ENCODE results near the gene PAM.

The PAM gene

GRCh38 chr5:102858221-102858620, 103.1 kb downstream of the PAM start:
- no peak overlapping the region for H3K27ac ChIP-seq (ENCODE audit: low read length)
- no peaks in the 10 kb centered on the region for H3K36me3 ChIP-seq (ENCODE audit: control insufficient read depth in 2 of 2, insufficient read depth in 2 of 2, low read length in 2 of 2)
- H3K27me3 ChIP-seq (ENCODE audit: control insufficient read depth in 1 of 2, insufficient read depth in 2 of 2, low read length in 2 of 2) = no peaks in the 10 kb centered on the region
- H3K9ac ChIP-seq (ENCODE audit: low read length in 2 of 2) = no peak overlapping the region
- no peak overlapping the region for H3K4me3 ChIP-seq (ENCODE audit: low read length in 2 of 2)
- no peaks in the 10 kb centered on the region for H3K4me1 ChIP-seq (ENCODE audit: control insufficient read depth, insufficient read depth, low read length)
- H3K9me3 ChIP-seq (ENCODE audit: control insufficient read depth in 2 of 2, low read length in 2 of 2) = peaks cover 0 to 2% of the 10 kb centered on the region in 2 donors

- Histone ChIP-seq H3K27me3 (ENCODE audit: control insufficient read depth in 1 of 2, insufficient read depth in 2 of 2, low read length in 2 of 2) (no peaks in the 10 kb centered on the region), H3K9me3 (ENCODE audit: control insufficient read depth in 2 of 2, low read length in 2 of 2) (peaks cover 0 to 2% of the 10 kb centered on the region in 2 donors), H3K36me3 (ENCODE audit: control insufficient read depth in 2 of 2, insufficient read depth in 2 of 2, low read length in 2 of 2) (no peaks in the 10 kb centered on the region), H3K9ac (ENCODE audit: low read length in 2 of 2) (no peak overlapping the region), H3K27ac (ENCODE audit: low read length) (no peak overlapping the region), H3K4me3 (ENCODE audit: low read length in 2 of 2) (no peak overlapping the region), H3K4me1 (ENCODE audit: control insufficient read depth, insufficient read depth, low read length) (no peaks in the 10 kb centered on the region)
Measured at GRCh38 chr5:102858808-102859207, 103.7 kb downstream of the PAM start.

- Histone ChIP-seq H3K27me3 (ENCODE audit: control insufficient read depth in 1 of 2, insufficient read depth in 2 of 2, low read length in 2 of 2) (no peaks in the 10 kb centered on the region), H3K9ac (ENCODE audit: low read length in 2 of 2) (no peak overlapping the region), H3K4me3 (ENCODE audit: low read length in 2 of 2) (no peak overlapping the region), H3K27ac (ENCODE audit: low read length) (no peak overlapping the region), H3K36me3 (ENCODE audit: control insufficient read depth in 2 of 2, insufficient read depth in 2 of 2, low read length in 2 of 2) (no peaks in the 10 kb centered on the region), H3K4me1 (ENCODE audit: control insufficient read depth, insufficient read depth, low read length) (no peaks in the 10 kb centered on the region), H3K9me3 (ENCODE audit: control insufficient read depth in 2 of 2, low read length in 2 of 2) (peaks cover 0 to 2% of the 10 kb centered on the region in 2 donors)
Measured at GRCh38 chr5:102860035-102860434, 104.9 kb downstream of the PAM start.

- Histone ChIP-seq H3K4me3 (ENCODE audit: low read length in 2 of 2) (no peak overlapping the region), H3K27ac (ENCODE audit: low read length) (no peak overlapping the region), H3K36me3 (ENCODE audit: control insufficient read depth in 2 of 2, insufficient read depth in 2 of 2, low read length in 2 of 2) (no peaks in the 10 kb centered on the region), H3K9me3 (ENCODE audit: control insufficient read depth in 2 of 2, low read length in 2 of 2) (peaks cover 0 to 2% of the 10 kb centered on the region in 2 donors), H3K4me1 (ENCODE audit: control insufficient read depth, insufficient read depth, low read length) (no peaks in the 10 kb centered on the region), H3K9ac (ENCODE audit: low read length in 2 of 2) (no peak overlapping the region), H3K27me3 (ENCODE audit: control insufficient read depth in 1 of 2, insufficient read depth in 2 of 2, low read length in 2 of 2) (no peaks in the 10 kb centered on the region)
Measured at GRCh38 chr5:102863058-102863457, 108.0 kb downstream of the PAM start.

GRCh38 chr5:102863764-102864560, 108.9 kb downstream of the PAM start:
- peaks cover 0 to 2% of the 10 kb centered on the region in 2 donors for H3K9me3 ChIP-seq (ENCODE audit: control insufficient read depth in 2 of 2, low read length in 2 of 2)
- no peaks in the 10 kb centered on the region for H3K4me1 ChIP-seq (ENCODE audit: control insufficient read depth, insufficient read depth, low read length)
- no peak overlapping the region for H3K27ac ChIP-seq (ENCODE audit: low read length)
- no peak overlapping the region for H3K9ac ChIP-seq (ENCODE audit: low read length in 2 of 2)
- H3K27me3 ChIP-seq (ENCODE audit: control insufficient read depth in 1 of 2, insufficient read depth in 2 of 2, low read length in 2 of 2) = no peaks in the 10 kb centered on the region
- H3K4me3 ChIP-seq (ENCODE audit: low read length in 2 of 2) = no peak overlapping the region
- H3K36me3 ChIP-seq (ENCODE audit: control insufficient read depth in 2 of 2, insufficient read depth in 2 of 2, low read length in 2 of 2) = no peaks in the 10 kb centered on the region

- Histone ChIP-seq H3K27me3 (ENCODE audit: control insufficient read depth in 1 of 2, insufficient read depth in 2 of 2, low read length in 2 of 2) (no peaks in the 10 kb centered on the region), H3K9ac (ENCODE audit: low read length in 2 of 2) (peak overlapping the region; percentile 51 to 78), H3K4me3 (ENCODE audit: low read length in 2 of 2) (peak overlapping the region; percentile 82 to 87), H3K36me3 (ENCODE audit: control insufficient read depth in 2 of 2, insufficient read depth in 2 of 2, low read length in 2 of 2) (no peaks in the 10 kb centered on the region), H3K27ac (ENCODE audit: low read length) (peak overlapping the region; percentile 76), H3K9me3 (ENCODE audit: control insufficient read depth in 2 of 2, low read length in 2 of 2) (peaks cover 0 to 2% of the 10 kb centered on the region in 2 donors), H3K4me1 (ENCODE audit: control insufficient read depth, insufficient read depth, low read length) (no peaks in the 10 kb centered on the region)
Measured at GRCh38 chr5:102865171-102865509, 110.0 kb downstream of the PAM start.

- no peaks in the 10 kb centered on the region for H3K36me3 ChIP-seq (ENCODE audit: control insufficient read depth in 2 of 2, insufficient read depth in 2 of 2, low read length in 2 of 2)
Measured at GRCh38 chr5:102865510-102866236, 110.6 kb downstream of the PAM start.

GRCh38 chr5:102866237-102866600, 111.1 kb downstream of the PAM start:
- Histone ChIP-seq H3K36me3 (ENCODE audit: control insufficient read depth in 2 of 2, insufficient read depth in 2 of 2, low read length in 2 of 2) (no peaks in the 10 kb centered on the region), H3K9ac (ENCODE audit: low read length in 2 of 2) (peak overlapping the region; percentile 51 to 78), H3K4me1 (ENCODE audit: control insufficient read depth, insufficient read depth, low read length) (no peaks in the 10 kb centered on the region), H3K27me3 (ENCODE audit: control insufficient read depth in 1 of 2, insufficient read depth in 2 of 2, low read length in 2 of 2) (no peaks in the 10 kb centered on the region), H3K27ac (ENCODE audit: low read length) (peak overlapping the region; percentile 76), H3K4me3 (ENCODE audit: low read length in 2 of 2) (peak overlapping the region; percentile 82 to 87), H3K9me3 (ENCODE audit: control insufficient read depth in 2 of 2, low read length in 2 of 2) (no peaks in the 10 kb centered on the region)

More at GRCh38 chr5:102865510-102866236, 110.6 kb downstream of the PAM start:
- Histone ChIP-seq H3K9ac (ENCODE audit: low read length in 2 of 2) (peak overlapping the region; percentile 51 to 78), H3K9me3 (ENCODE audit: control insufficient read depth in 2 of 2, low read length in 2 of 2) (peaks cover 0 to 2% of the 10 kb centered on the region in 2 donors), H3K4me3 (ENCODE audit: low read length in 2 of 2) (peak overlapping the region; percentile 82 to 87), H3K27ac (ENCODE audit: low read length) (peak overlapping the region; percentile 76), H3K4me1 (ENCODE audit: control insufficient read depth, insufficient read depth, low read length) (no peaks in the 10 kb centered on the region), H3K27me3 (ENCODE audit: control insufficient read depth in 1 of 2, insufficient read depth in 2 of 2, low read length in 2 of 2) (no peaks in the 10 kb centered on the region)

GRCh38 chr5:102867992-102868662, 113.0 kb downstream of the PAM start:
- no peaks in the 10 kb centered on the region for H3K9me3 ChIP-seq (ENCODE audit: control insufficient read depth in 2 of 2, low read length in 2 of 2)
- H3K9ac ChIP-seq (ENCODE audit: low read length in 2 of 2) = no peak overlapping the region
- no peaks in the 10 kb centered on the region for H3K27me3 ChIP-seq (ENCODE audit: control insufficient read depth in 1 of 2, insufficient read depth in 2 of 2, low read length in 2 of 2)
- H3K4me1 ChIP-seq (ENCODE audit: control insufficient read depth, insufficient read depth, low read length) = no peaks in the 10 kb centered on the region
- peak overlapping the region in 1 of 2 donors; percentile 23 for H3K4me3 ChIP-seq (ENCODE audit: low read length in 2 of 2)
- no peaks in the 10 kb centered on the region for H3K36me3 ChIP-seq (ENCODE audit: control insufficient read depth in 2 of 2, insufficient read depth in 2 of 2, low read length in 2 of 2)
- no peak overlapping the region for H3K27ac ChIP-seq (ENCODE audit: low read length)

GRCh38 chr5:102869230-102869629, 114.1 kb downstream of the PAM start:
- H3K4me3 ChIP-seq (ENCODE audit: low read length in 2 of 2) = no peak overlapping the region

More at GRCh38 chr5:102869230-102869629, 114.1 kb downstream of the PAM start:
- H3K36me3 ChIP-seq (ENCODE audit: control insufficient read depth in 2 of 2, insufficient read depth in 2 of 2, low read length in 2 of 2) = no peaks in the 10 kb centered on the region
- H3K27ac ChIP-seq (ENCODE audit: low read length) = no peak overlapping the region
- no peaks in the 10 kb centered on the region for H3K4me1 ChIP-seq (ENCODE audit: control insufficient read depth, insufficient read depth, low read length)
- no peak overlapping the region for H3K9ac ChIP-seq (ENCODE audit: low read length in 2 of 2)
- no peaks in the 10 kb centered on the region for H3K9me3 ChIP-seq (ENCODE audit: control insufficient read depth in 2 of 2, low read length in 2 of 2)
- no peaks in the 10 kb centered on the region for H3K27me3 ChIP-seq (ENCODE audit: control insufficient read depth in 1 of 2, insufficient read depth in 2 of 2, low read length in 2 of 2)
